NCI-H446 treated with DMSO at 0.1 percent for 48 hours (cell line): ENCODE measurements around the gene RRBP1.

Experiments
- DNase-seq: peaks from one replicate; lab custom pipeline; 2025; lab: John Stamatoyannopoulos, UW

Gene RRBP1

DNA sequence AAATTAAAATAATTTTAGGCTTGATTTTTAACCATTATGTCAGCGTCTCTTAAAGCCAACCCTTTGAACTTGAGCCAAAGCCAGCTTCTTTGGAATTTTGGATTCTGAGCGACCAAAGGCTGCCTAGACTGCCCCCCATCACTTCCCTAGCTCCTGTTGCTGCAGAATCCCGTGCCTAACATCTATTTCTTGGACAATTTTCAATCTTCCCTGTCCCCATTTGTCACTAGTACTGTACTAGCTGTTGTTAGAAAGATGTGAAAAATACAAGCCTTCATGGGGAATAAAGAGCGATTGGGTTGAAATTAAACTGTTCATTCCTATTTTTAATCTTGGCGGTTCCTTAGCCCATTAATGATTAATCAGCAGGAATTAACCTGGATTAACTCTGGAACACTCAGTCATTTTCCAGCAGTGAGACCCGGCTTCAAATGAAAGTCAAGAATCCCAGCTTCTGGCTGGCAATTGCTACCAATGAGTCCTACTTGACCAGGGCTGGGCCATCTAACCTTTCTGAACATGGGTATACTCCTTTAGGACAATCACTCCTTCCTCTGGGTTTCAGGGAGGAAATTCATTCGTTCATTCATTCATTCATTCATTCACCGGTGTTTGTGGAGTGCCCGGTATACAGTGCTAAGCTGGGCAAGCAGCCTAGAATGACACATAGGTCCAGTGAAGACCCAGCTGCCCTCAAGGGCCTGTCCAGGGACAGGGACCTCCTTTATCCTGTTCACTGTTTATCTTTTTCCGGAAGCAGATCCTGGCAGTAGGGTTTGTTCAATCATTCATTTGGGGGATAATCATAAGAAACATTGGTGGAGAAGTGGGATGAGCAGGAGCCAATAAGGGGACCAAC, 1.4 kb upstream of the RRBP1 start:
- no peak for DNase-seq

DNA sequence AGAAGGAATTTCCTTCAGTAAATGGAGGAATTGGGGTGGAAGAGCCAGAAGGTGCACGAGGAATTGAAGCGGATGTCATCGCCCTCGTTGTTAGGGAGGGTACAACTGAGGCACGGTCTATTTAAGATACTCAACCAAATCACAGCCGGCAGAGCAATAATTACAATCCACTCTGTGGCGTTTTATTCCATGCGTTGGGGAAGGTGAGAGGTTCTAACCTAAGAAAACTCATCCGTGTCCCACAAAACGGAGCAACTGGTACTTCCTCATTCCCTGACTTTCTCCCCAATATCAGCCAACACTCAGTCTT, 802 bp upstream of the RRBP1 start:
- no peak for DNase-seq

DNA sequence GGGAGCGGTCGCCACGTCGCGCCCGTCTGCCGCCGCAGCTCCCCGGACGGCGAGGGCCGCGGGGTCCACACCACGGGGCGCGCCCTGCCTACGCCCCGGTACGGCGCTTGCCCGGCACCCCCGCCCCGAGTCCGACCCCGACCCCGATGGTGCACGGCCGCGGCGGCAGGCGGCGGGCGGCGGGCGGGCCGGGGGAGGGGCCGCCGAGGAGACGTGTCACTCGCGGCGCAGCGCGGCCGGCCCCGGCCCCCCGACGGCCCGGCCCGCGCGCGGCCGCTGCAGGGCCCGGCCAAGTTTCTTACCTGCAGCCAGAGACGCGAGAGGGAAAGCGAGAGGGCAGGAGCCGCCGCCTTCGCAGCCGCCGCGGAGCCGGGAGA, 328 bp downstream of the RRBP1 start:
- no peak for DNase-seq

DNA sequence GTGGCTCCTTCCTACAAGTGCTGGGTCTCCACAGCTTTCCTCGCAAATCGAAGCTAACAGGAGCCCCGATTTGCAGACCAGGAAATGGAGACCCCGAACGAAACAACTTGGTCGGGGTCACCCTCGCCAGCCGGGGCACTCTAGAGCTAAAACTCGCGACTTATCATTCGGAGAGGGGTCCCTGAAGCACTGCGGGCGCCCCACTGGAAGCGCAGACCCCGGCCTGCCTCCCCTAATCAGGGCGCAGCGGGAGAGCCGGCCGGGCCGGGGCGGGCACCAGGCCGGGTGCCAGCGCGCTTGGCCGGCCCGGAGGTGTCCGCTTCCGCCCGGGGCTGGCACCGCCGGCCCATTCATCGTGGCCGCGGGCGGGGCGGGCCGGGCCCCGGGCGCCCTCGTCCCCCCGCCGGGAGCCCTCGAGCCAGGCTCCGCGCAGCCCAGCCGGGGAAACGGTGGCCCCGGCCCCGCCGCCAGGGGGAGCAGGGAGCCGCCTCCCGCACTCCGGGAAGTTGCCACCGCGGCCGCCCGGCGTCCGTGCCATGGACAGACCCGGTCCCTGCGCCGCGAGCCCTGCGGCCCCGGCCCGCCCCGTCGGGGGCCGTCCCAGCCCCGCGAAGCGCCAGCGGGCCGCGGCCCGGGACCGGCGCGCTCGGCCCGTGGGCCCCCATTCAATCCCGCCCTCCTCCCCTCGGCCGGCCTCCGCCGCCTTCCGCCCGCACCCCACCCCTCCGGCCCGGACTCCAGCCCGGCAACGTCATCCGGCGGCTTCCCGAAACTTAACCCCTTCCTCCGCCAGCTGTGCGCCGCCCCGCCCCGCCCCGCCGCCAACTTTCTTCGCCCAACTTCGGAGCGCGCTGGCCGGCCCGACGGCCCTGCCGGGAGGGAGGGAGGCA, 961 bp downstream of the RRBP1 start:
- no peak for DNase-seq

DNA sequence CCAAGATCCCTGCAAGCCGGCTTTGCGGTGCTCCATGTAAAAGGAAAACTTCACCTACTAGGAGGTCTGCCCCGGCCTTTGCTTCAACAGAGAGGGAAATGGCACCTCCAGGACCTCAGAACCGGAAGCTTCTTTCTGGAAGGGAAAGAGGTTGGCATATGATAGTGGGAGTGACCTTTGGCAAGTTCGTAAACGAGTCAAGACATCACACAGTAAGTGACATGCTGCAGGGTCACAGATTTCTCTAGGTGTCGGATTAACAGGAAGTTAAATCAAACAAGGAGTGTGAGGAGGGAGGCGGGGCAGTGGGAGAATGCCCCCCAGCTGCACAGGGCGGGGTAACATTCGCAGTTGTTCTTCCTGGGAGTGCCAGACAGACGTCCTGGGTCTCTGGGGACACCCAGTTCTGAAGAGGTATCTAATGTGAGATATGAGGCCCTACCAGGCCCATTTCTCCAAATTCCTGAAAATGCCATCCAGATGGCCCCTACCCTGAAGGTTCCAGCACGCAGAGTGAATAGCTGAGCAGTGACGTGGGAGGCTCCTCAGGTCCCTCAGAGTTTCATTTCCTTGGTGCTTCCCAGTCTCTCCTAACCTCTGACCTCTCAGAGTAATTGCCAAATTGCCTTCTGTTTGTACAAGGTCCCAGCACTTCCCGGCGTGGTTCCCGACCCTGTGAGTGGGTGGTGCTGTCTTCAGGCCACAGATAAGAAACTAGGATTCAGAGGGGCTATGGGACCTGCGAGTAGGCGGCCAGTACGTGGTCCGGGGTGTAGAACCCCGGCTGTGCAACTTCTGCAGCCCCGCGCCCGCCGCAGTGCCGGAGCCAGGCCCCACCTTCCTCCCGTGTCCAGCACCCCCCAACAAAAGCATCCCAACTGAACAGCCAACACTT, 1.9 kb downstream of the RRBP1 start:
- no peak for DNase-seq

DNA sequence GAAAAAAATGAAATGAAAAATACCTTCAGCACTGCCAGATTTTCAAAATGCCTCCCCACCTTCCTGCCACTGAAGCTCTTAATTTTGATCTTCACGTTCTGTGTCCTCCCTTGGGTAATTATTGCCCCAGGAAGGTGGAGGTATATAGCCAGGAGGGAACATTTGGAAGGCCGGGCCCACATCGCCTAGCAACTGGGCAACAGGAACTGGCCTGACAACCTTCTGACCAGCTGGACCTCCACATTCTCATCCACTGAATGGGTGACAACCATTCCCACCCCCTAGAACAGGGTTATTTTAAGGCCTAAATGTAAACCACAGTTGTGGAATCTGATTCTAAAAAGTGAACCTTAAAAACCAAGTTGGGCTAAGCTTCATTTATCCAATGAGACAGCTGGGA, 3.2 kb downstream of the RRBP1 start:
- DNase-seq = no peak

DNA sequence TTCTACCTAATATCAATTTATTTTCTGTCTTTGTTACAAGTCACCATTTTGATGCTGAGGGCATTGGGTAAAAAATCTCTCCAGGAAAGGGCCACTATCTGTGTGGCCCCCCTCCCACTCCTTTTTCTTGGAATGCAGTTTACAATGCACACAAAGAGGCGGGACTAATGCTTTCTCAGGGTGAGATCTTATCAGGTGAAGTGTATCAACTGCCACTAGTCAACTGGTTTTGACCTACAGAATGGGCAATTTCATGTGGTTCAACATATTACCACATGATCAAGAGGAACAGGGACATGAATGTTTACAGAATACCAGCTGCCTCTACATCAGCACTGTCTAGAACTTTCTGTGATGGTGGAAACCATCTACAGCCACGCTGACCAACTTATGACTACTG, 3.7 kb downstream of the RRBP1 start:
- DNase-seq = no peak

DNA sequence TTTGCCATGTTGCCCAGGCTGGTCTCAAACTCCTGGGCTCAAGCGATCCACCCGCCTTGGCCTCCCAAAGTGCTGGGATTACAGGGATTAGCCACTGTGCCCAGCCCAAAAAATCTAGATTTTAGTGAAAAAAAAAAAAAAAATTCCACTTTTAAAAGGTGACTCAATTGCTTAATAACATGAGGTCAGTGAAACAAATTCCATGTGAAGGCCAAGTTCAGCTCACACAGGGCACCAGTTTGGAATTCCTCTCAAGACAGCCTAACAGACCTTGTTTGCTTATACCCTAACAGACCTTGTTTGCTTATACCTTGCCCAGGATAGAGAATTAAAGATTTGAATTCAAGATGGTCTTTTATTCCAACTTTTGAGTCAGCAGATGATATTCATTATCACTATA, 5.1 kb downstream of the RRBP1 start:
- DNase-seq = no peak

DNA sequence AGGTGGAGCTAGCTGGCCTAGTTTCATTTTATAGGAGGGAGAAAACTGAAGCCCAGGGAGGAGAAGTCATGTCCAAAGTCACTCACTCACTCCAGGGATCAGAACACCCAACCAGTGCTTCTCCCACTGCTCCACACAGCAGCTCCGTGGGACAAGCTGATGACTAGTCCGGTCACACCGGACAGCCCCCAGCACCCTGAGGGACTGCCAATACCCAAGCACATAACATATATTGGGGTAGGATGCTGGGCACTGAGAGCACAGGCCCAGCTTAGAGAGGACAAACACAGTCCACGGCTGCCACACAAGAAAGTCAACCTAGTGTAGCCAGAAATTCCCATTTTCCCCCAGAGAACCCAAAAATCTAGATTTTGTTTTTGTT, 5.7 kb downstream of the RRBP1 start:
- DNase-seq = no peak

DNA sequence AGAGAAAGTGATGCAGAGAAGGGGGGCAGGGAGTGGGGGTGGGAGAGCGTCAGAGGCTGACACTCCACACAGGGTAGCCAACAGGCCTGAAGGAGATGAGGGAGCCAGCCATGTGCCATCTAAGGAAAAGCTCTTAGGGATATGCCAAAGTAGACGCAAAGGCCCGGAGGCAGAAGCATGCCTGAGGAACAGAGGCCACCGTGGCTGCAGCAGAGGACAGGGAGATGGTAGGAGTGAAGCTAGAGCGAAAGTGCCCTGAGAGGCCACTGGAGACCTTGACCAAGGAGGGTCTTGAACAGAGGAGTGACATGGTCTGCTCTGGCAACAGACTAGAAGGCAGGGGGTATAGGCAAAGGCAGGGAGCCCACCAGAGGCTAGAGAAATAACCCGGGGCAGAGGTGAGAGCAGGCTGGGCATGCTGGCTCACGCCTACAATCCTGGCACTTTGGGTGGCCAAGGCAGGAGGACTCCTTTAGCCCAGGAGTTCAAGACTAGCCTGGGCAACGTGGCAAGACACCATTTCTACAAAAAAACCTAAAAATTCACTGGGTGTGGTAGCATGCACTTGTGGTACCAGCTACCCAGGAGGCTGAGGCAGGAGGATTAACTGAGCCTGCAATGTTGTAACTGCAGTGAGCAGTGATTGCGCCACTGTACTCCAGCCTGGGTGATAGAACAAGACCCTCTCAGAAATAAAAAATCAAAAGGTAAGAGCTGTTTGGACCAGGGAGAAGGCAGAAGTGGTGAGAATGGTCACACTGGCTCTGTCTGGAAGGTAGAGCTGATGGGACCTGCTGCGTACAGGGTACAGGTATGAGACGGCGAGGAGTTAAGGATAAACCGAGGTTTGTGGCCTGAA, 6.3 kb downstream of the RRBP1 start:
- no peak for DNase-seq

DNA sequence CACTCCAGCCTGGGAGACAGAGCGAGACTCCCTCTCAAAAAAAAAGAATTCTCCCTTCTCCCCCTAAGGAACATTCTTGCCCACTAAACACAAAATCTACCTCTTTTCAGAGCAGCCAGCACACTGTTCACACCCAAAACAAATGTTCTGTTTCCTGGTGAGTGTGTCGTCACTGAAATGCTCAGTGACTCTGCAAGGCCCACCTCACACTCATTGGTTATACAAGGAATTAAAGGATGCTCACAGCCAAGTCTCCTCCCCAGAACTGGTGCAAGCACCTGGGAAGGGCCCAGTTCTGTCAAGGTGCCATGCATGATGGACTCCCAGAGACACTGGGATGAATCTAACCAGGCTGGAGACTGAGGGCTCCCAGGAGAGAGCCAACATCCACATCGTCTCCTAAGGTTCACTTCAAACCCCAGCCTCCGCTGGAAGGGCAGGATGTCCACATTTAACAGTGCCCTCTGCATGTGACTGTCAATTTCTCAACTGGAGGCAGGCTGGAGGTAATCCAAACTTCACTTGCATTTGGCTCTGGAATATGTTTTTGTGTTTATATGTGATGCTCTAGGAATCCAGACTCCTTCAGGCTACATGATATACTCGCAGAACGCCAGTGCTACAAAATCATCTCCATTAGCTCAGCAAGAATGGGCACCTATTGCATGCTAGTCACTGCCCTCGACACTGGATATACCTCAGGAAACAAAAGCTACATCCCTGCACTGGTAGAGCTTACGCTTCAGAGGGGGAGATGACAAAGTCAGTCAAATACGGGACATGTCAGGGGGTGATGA, 7.1 kb downstream of the RRBP1 start:
- no peak for DNase-seq

DNA sequence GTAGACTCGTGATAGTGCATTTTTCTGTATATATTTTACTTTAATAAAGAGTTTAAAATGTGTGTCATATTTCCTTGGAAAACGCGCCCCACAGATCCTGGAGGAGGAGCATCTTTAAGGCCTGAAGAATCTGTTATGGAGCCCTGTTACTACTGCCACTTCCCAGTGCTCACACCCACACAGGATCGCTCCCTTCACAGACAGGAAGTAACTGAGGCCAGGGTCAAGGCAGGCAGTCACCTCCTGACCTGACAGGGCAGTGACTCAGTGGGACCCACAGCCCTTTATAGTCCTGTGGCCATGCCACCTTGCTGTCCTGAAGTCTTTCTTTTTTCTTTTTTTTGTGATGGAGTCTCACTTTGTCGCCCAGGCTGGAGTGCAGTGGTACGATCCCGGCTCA, 9.0 kb downstream of the RRBP1 start:
- DNase-seq = no peak

DNA sequence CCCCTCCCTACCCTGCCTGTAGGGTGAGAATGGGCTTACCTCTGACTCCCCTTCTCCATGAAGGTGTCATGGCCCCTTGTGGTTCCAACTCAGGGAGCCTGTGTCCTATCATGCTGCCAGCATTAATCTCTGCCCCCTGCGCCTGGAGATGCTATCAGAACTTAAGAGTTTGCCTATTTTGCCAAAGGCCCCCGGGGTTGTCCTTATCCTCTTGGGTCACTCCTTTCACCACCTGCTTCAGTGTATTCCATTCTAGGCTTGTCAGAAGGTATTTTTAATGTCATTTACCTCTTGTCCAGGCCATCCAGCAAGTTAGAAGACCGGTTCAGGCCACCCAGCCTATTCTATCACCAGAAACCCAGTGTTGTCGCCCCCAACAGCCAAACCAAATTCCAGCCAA, 10.5 kb downstream of the RRBP1 start:
- no peak for DNase-seq

DNA sequence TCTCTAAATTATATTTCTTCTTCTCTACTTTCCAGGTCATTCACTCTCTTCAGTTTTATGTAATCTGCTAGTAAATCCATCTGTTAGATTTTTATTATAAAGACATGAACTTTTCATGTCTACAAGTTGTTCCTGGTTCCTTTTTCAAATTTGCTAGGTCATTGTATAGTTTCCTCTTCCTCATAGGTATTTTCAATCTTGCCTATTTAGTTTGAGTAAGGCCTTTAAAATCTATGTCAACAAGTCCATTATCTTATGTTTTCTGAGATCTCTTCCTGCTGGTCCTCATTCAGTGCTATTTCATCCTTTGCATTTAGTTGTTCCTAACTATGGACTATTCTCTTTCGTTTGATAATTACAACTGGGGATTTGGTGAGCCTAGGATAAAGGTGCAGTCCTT, 11.0 kb downstream of the RRBP1 start:
- DNase-seq = no peak

DNA sequence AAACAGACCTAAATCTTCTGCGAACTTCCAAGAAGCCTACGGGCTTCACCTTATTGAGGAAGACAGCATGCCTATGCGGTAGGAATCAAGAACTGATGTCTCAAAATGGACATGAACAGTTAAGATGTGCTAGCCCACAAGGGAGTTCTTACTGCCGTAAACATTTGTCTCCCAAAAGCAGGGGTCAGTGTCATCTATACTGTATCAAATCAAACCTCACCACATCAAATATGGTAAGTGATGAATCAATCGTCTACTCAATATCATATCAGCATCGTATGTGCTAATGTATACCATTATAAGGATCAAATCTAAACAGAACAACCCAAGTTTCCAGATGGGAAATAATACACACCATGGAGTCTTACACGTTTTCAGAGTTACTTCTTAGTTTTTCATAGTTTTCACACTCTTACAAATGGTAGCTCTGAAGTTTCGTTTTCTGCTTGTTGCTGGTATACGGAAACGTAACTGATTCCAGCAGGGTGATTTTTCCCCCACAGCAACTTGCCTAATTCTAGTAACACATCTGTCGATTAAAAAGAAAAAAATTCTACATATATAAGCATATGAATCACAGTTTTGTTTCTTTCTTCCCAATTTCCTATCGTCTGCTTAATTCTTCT, 12.6 kb downstream of the RRBP1 start:
- DNase-seq = no peak

DNA sequence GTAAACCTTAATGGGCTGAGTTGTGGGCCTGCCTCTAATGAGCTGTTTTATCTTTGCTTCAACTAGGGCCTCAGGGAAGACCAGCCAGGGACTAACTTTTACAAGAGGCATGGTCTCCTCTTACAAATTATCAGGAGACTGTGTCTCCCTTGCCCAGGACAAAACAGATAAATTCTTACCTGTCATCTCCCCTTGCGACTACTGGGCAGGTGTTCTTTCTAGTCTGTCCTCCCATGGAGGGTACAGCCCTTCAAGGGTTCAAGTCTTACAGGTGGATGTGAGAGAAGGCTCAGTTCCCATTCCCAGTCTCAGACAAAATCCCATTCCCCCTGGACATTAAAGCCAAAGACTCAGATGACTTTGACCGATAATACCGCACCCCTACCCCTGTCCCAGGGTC, 13.6 kb downstream of the RRBP1 start:
- DNase-seq = no peak

DNA sequence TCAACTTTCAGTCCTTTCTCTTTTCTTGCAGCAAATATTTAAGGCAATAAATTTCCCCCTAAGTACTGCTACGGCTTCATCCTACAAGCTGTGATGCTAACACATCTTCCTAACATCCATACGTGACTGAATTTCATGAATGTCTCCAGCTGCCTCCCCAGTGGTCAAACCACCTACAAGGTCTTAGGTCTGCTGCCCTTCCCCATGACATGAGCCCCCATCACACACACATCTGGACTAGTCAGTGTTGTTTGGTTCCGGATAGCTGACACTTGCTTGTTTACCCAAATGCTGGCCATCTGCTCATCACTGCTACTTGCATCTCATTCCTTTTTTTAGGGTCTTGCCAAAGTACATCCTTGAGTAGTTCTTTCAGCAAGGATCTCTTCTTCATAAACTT, 14.6 kb downstream of the RRBP1 start:
- DNase-seq = no peak

DNA sequence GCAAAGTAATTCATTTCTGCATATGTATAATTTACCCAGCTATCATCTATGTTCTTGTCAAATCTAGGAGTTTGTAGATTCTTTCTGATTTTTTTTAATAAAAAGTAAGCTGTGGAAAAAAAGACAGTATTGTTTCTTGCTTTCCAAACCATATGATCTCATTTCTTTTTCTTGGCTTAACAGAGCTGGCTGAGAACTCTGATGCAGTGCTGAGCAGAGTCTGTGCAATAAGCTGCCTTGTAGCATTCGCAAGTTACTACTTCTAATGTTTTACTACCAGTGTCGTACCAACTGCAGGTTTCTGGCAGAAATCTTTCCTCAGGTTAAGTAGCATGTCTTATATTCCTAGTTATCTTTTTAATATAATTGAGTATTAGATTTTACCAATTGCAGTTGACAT, 15.6 kb downstream of the RRBP1 start:
- DNase-seq = no peak

DNA sequence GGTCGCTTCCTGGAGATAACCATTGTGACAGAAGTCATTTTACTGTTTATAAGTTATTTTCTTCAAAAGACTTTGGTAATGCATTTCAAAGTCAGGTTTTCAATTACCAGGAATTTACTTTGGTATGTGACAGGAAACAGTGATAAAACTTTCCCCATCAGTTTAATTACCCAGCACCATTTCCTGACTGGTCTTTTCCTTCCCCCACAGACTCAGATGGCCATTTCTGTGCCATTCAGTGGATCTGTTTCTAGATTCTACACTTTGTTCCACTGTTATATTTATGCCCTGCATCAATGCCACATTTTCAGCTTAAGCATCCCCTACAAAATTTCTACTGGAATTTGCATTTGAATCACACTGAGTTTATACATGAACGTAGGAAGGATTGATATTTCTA, 16.3 kb downstream of the RRBP1 start:
- DNase-seq = no peak

DNA sequence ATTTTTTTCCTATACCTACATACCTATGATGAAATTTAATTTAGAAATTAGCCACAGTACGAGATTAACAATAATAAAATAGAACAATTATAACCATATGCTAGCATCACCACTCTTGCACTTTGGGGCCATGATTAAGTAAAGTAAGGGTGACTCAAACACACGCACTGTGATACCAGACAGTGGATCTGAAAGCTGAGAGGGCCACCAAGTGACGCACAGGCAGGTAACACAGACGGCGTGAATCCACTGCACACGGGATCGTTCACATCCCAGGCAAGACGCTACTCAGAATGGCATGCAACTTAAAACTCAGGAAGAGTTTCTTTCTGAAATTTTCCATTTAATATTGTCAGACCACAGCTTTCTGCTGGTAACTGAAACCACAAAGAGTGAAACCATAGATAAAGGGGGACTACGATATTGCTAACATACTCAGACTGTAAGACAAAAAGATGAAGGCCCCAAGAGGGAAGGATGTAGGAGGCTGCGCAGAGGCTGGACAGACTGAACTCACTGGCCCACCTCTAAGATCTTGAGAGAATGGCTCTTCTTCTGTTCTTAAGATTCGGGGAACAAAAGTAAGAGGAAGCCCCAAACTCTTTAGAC, 17.9 kb downstream of the RRBP1 start:
- no peak for DNase-seq
